Neural cell (in vitro differentiated cells): ENCODE results near the gene HDAC5. TPM values are rescaled to one million over a fixed set of nuclear protein-coding genes. Genes with fewer than 3 reads are reported as not detected.

Experiments used
- H2AFZ ChIP-seq: fragments of 200-600, 300-800 bp; sonication (generic), shearing (Covaris generic); 2 replicates; pipeline ENCODE4 v1.6.0; 2014; ENCODE audit warnings: low read depth, mild to moderate bottlenecking, antibody characterized with exemption, low read length, moderate library complexity
- H3F3A ChIP-seq: fragments of 200-600 bp; shearing (Covaris generic); 2 replicates; pipeline ENCODE4 v1.6.1; 2016; ENCODE audit warnings: mild to moderate bottlenecking, moderate library complexity, mixed read lengths, antibody characterized with exemption, low read length; ENCODE audit not compliant: insufficient read depth, poor library complexity, severe bottlenecking
- H3K27ac ChIP-seq: fragments of 200-600, 300-800 bp; sonication (generic), shearing (Covaris generic); 2 replicates; pipeline ENCODE4 v1.5.1; 2014; ENCODE audit warnings: mild to moderate bottlenecking, low read length, moderate library complexity
- H3K27me3 ChIP-seq: fragments of 300-800, 200-600 bp; sonication (generic), shearing (Covaris generic); 2 replicates; pipeline ENCODE4 v1.6.0; 2014; ENCODE audit warnings: mild to moderate bottlenecking, low read depth, low read length, moderate library complexity; ENCODE audit not compliant: insufficient read depth
- H3K36me3 ChIP-seq: fragments of 300-800, 200-600 bp; sonication (generic), shearing (Covaris generic); 2 replicates; pipeline ENCODE4 v1.5.1; 2014; ENCODE audit warnings: mild to moderate bottlenecking, antibody characterized with exemption, low read length, moderate library complexity; ENCODE audit not compliant: insufficient read depth
- H3K4me2 ChIP-seq: fragments of 300-800, 200-600 bp; sonication (generic), shearing (Covaris generic); 2 replicates; pipeline ENCODE4 v1.6.0; 2014; ENCODE audit warnings: mild to moderate bottlenecking, low read length
- H3K4me3 ChIP-seq: fragments of 300-800, 200-600 bp; sonication (generic), shearing (Covaris generic); 2 replicates; pipeline ENCODE4 v1.5.1; 2014; ENCODE audit warnings: mild to moderate bottlenecking, low read length, moderate library complexity
- H3K79me2 ChIP-seq: fragments of 200-600 bp; shearing (Covaris generic); replicated peaks from 2 replicates; pipeline ENCODE4 v1.6.0; 2014; ENCODE audit warnings: mild to moderate bottlenecking, low read length, moderate library complexity; ENCODE audit not compliant: insufficient read depth
- H3K9ac ChIP-seq: fragments of 300-800, 200-600 bp; sonication (generic), shearing (Covaris generic); 2 replicates; pipeline ENCODE4 v1.6.1; 2016; ENCODE audit warnings: mild to moderate bottlenecking, low read length, mixed read lengths
- H3K9me2 ChIP-seq: fragments of 200-600 bp; shearing (Covaris generic); 2 replicates; pipeline ENCODE4 v1.6.1; 2016; ENCODE audit warnings: mild to moderate bottlenecking, low read length, mixed read lengths; ENCODE audit not compliant: insufficient read depth
- H3K9me3 ChIP-seq: fragments of 200-600, 300-800 bp; sonication (generic), shearing (Covaris generic); 2 replicates; pipeline ENCODE4 v1.6.1; 2016; ENCODE audit warnings: mild to moderate bottlenecking, mixed run types, low read length, moderate library complexity, mixed read lengths
- H4K20me1 ChIP-seq: fragments of 200-600 bp; shearing (Covaris generic); 2 replicates; pipeline ENCODE4 v1.6.1; 2016; ENCODE audit warnings: mild to moderate bottlenecking, mixed run types; ENCODE audit not compliant: insufficient read depth
- CTCF ChIP-seq: fragments of 450-650 bp; IDR thresholded peaks from 2 replicates; pipeline ENCODE4 v1.5.1; 2014; ENCODE audit warnings: antibody characterized with exemption, mild to moderate bottlenecking, moderate library complexity; ENCODE audit not compliant: poor library complexity, severe bottlenecking
- EP300 ChIP-seq: fragments of 450-650 bp; conservative IDR thresholded peaks from 2 replicates; pipeline ENCODE4 v1.6.1; 2014; ENCODE audit warnings: antibody characterized with exemption, mild to moderate bottlenecking, moderate library complexity; ENCODE audit not compliant: poor library complexity, severe bottlenecking
- EZH2 ChIP-seq: fragments of 200-600, 300-800 bp; shearing (Covaris generic), sonication (generic); IDR thresholded peaks from 2 replicates; pipeline ENCODE4 v1.6.1; 2014; ENCODE audit warnings: antibody characterized with exemption, low read length, borderline replicate concordance, mild to moderate bottlenecking; ENCODE audit not compliant: insufficient read depth, poor library complexity, severe bottlenecking
- MXI1 ChIP-seq: fragments of 450-650 bp; conservative IDR thresholded peaks from 2 replicates; pipeline ENCODE4 v1.6.1; 2014; ENCODE audit warnings: antibody characterized with exemption, mild to moderate bottlenecking; ENCODE audit not compliant: poor library complexity, severe bottlenecking
- POLR2AphosphoS5 ChIP-seq: IDR thresholded peaks from 2 replicates; pipeline ENCODE4 v1.6.1; 2012
- RAD21 ChIP-seq: fragments of 450-650 bp; conservative IDR thresholded peaks from 2 replicates; pipeline ENCODE4 v1.6.1; 2014; ENCODE audit warnings: antibody characterized with exemption, mild to moderate bottlenecking, moderate library complexity
- REST ChIP-seq: IDR thresholded peaks from 2 replicates; pipeline ENCODE4 v1.6.1; 2012; ENCODE audit warnings: borderline replicate concordance
- SMC3 ChIP-seq: fragments of 450-650 bp; conservative IDR thresholded peaks from 2 replicates; pipeline ENCODE4 v1.6.1; 2014; ENCODE audit warnings: antibody characterized with exemption, mild to moderate bottlenecking, moderate library complexity; ENCODE audit not compliant: poor library complexity
- TAF1 ChIP-seq: IDR thresholded peaks from 2 replicates; pipeline ENCODE4 v1.6.1; 2012; ENCODE audit warnings: low read depth
- polyA plus RNA-seq: library from polyadenylated mRNA; depleted of rRNA; stranded (reverse); fragments of >200 nt; gene quantifications from 2 replicates; pipeline ENCODE4 v1.2.3, GENCODE V29; 2014

The HDAC5 gene
- polyA plus RNA-seq, 1 donor from 2014 or later = 97.8 TPM

- no peak for TF ChIP-seq POLR2AphosphoS5
- no peak for TF ChIP-seq SMC3
- no peak for TF ChIP-seq MXI1
- TF ChIP-seq EP300 = no peak
- no peak overlapping the region for H3K4me3 ChIP-seq
- no peaks in the 10 kb centered on the region for H3K27me3 ChIP-seq
- H3K9me2 ChIP-seq = no peaks in the 10 kb centered on the region
- H3K79me2 ChIP-seq = peaks cover 55% of the 10 kb centered on the region
- H3F3A ChIP-seq = no peaks in the 10 kb centered on the region
- no peak overlapping the region for H3K4me2 ChIP-seq
- no peak overlapping the region for H2AFZ ChIP-seq
- H3K36me3 ChIP-seq = no peaks in the 10 kb centered on the region
- H4K20me1 ChIP-seq = no peaks in the 10 kb centered on the region
- no peak overlapping the region for H3K27ac ChIP-seq
- no peak overlapping the region for H3K9ac ChIP-seq
- H3K9me3 ChIP-seq = no peaks in the 10 kb centered on the region
Observed at GRCh38 chr17:44061446-44061845, 62.0 kb downstream of the HDAC5 start.

GRCh38 chr17:44059101-44059892 lies 64.1 kb downstream of the HDAC5 start:
- no peak for TF ChIP-seq EP300
- TF ChIP-seq MXI1 = no peak
- no peak for TF ChIP-seq RAD21
- no peak for TF ChIP-seq CTCF
- TF ChIP-seq EZH2 = no peak
- TF ChIP-seq REST = no peak
- no peak for TF ChIP-seq SMC3
- TF ChIP-seq POLR2AphosphoS5 = no peak
- TF ChIP-seq TAF1 = no peak
- Histone ChIP-seq H3K9ac (no peak overlapping the region), H3F3A (no peaks in the 10 kb centered on the region), H3K9me3 (no peaks in the 10 kb centered on the region), H3K27ac (no peak overlapping the region), H2AFZ (no peak overlapping the region), H3K4me3 (no peak overlapping the region), H3K4me2 (no peak overlapping the region), H4K20me1 (no peaks in the 10 kb centered on the region), H3K79me2 (peaks cover 39% of the 10 kb centered on the region), H3K9me2 (no peaks in the 10 kb centered on the region), H3K36me3 (no peaks in the 10 kb centered on the region), H3K27me3 (no peaks in the 10 kb centered on the region)
